HEK293 (cell line): ENCODE data around the gene TRAF2.

ENCODE experiments used
- GFI1B ChIP-seq: fragments of 450-650 bp; formaldehyde crosslinking; IDR thresholded peaks from 2 replicates; pipeline ENCODE4 v1.5.1; 2016; ENCODE audit warnings: missing biosample characterization, missing genetic modification characterization
- GLIS1 ChIP-seq: fragments of 450-650 bp; formaldehyde crosslinking; IDR thresholded peaks from 2 replicates; pipeline ENCODE4 v1.5.1; 2016; ENCODE audit warnings: missing biosample characterization, missing genetic modification characterization
- HOXD13 ChIP-seq: sonication (generic); formaldehyde crosslinking; IDR thresholded peaks from 2 replicates; pipeline ENCODE4 v1.8.0; 2022; ENCODE audit warnings: missing genetic modification reagents, borderline replicate concordance
- KLF10 ChIP-seq: fragments of 450-650 bp; IDR thresholded peaks from 2 replicates; pipeline ENCODE4 v1.5.1; 2018; ENCODE audit warnings: missing biosample characterization, mild to moderate bottlenecking, missing genetic modification characterization
- KLF7 ChIP-seq: fragments of 450-650 bp; formaldehyde crosslinking; IDR thresholded peaks from 2 replicates; pipeline ENCODE4 v1.5.1; 2016; ENCODE audit warnings: missing biosample characterization, missing genetic modification characterization, borderline replicate concordance
- MEIS1 ChIP-seq: sonication (generic); formaldehyde crosslinking; IDR thresholded peaks from 2 replicates; pipeline ENCODE4 v1.8.1; 2022; ENCODE audit warnings: missing genetic modification reagents, mild to moderate bottlenecking, borderline replicate concordance
- OSR2 ChIP-seq: fragments of 450-650 bp; formaldehyde crosslinking; IDR thresholded peaks from 2 replicates; pipeline ENCODE4 v1.5.1; 2016; ENCODE audit warnings: missing biosample characterization, missing genetic modification characterization
- TCF7L2 ChIP-seq: IDR thresholded peaks from 2 replicates; pipeline ENCODE4 v1.6.1; 2011; ENCODE audit warnings: low read depth, mild to moderate bottlenecking, inconsistent platforms, low read length, moderate library complexity, borderline replicate concordance
- ZBTB21 ChIP-seq: fragments of 450-650 bp; formaldehyde crosslinking; IDR thresholded peaks from 2 replicates; pipeline ENCODE4 v1.5.1; 2017; ENCODE audit warnings: missing biosample characterization, missing genetic modification characterization
- ZEB2 ChIP-seq: fragments of 450-650 bp; formaldehyde crosslinking; IDR thresholded peaks from 2 replicates; pipeline ENCODE4 v1.5.1; 2016; ENCODE audit warnings: missing biosample characterization, missing genetic modification characterization
- ZFHX2 ChIP-seq: fragments of 450-650 bp; formaldehyde crosslinking; conservative IDR thresholded peaks from 2 replicates; pipeline ENCODE4 v1.5.1; 2016; ENCODE audit warnings: missing biosample characterization, missing genetic modification characterization
- ZNF112 ChIP-seq: fragments of 450-650 bp; formaldehyde crosslinking; IDR thresholded peaks from 2 replicates; pipeline ENCODE4 v1.5.0; 2017; ENCODE audit warnings: missing biosample characterization, missing genetic modification characterization
- ZNF114 ChIP-seq: fragments of 450-650 bp; formaldehyde crosslinking; IDR thresholded peaks from 2 replicates; pipeline ENCODE4 v1.5.0; 2017; ENCODE audit warnings: missing biosample characterization, missing genetic modification characterization
- ZNF140 ChIP-seq: fragments of 450-650 bp; formaldehyde crosslinking; IDR thresholded peaks from 2 replicates; pipeline ENCODE4 v1.5.1; 2016; ENCODE audit warnings: missing biosample characterization, missing genetic modification characterization
- ZNF19 ChIP-seq: fragments of 450-650 bp; formaldehyde crosslinking; IDR thresholded peaks from 2 replicates; pipeline ENCODE4; 2016; ENCODE audit warnings: missing biosample characterization, missing genetic modification characterization, low read depth
- ZNF214 ChIP-seq: fragments of 450-650 bp; formaldehyde crosslinking; IDR thresholded peaks from 2 replicates; pipeline ENCODE4 v1.5.1; 2017; ENCODE audit warnings: missing biosample characterization, mild to moderate bottlenecking, missing genetic modification characterization, borderline replicate concordance
- ZNF350 ChIP-seq: fragments of 450-650 bp; formaldehyde crosslinking; IDR thresholded peaks from 2 replicates; pipeline ENCODE4 v1.5.0; 2017; ENCODE audit warnings: missing biosample characterization, mild to moderate bottlenecking, missing genetic modification characterization
- ZNF37A ChIP-seq: fragments of 450-650 bp; IDR thresholded peaks from 2 replicates; pipeline ENCODE4 v1.5.1; 2018; ENCODE audit warnings: missing biosample characterization, missing genetic modification characterization
- ZNF433 ChIP-seq: fragments of 450-650 bp; formaldehyde crosslinking; IDR thresholded peaks from 2 replicates; pipeline ENCODE4 v1.5.1; 2016; ENCODE audit warnings: missing biosample characterization, missing genetic modification characterization, low read depth
- ZNF48 ChIP-seq: fragments of 450-650 bp; formaldehyde crosslinking; IDR thresholded peaks from 2 replicates; pipeline ENCODE4 v1.5.1; 2016; ENCODE audit warnings: missing biosample characterization, missing genetic modification characterization
- ZNF510 ChIP-seq: fragments of 450-650 bp; formaldehyde crosslinking; IDR thresholded peaks from 2 replicates; pipeline ENCODE4 v1.5.1; 2018; ENCODE audit warnings: mild to moderate bottlenecking, missing genetic modification characterization, missing biosample characterization; ENCODE audit not compliant: insufficient replicate concordance
- ZNF560 ChIP-seq: fragments of 450-650 bp; formaldehyde crosslinking; IDR thresholded peaks from 2 replicates; pipeline ENCODE4 v1.5.1; 2017; ENCODE audit warnings: missing biosample characterization, missing genetic modification characterization, borderline replicate concordance
- ZNF585B ChIP-seq: fragments of 450-650 bp; formaldehyde crosslinking; IDR thresholded peaks from 2 replicates; pipeline ENCODE4 v1.5.1; 2016; ENCODE audit warnings: missing biosample characterization, missing genetic modification characterization
- ZNF596 ChIP-seq: fragments of 450-650 bp; IDR thresholded peaks from 2 replicates; pipeline ENCODE4 v1.5.0; 2018; ENCODE audit warnings: missing biosample characterization, mild to moderate bottlenecking, missing genetic modification characterization, moderate library complexity
- ZNF658 ChIP-seq: fragments of 450-650 bp; formaldehyde crosslinking; IDR thresholded peaks from 2 replicates; pipeline ENCODE4; 2016; ENCODE audit warnings: missing biosample characterization, missing genetic modification characterization
- ZNF747 ChIP-seq: fragments of 450-650 bp; formaldehyde crosslinking; IDR thresholded peaks from 2 replicates; pipeline ENCODE4 v1.5.1; 2016; ENCODE audit warnings: missing biosample characterization, missing genetic modification characterization
- ZNF768 ChIP-seq: fragments of 450-650 bp; formaldehyde crosslinking; IDR thresholded peaks from 2 replicates; pipeline ENCODE4 v1.5.1; 2018; ENCODE audit warnings: missing biosample characterization, mild to moderate bottlenecking, missing genetic modification characterization
- ZXDB ChIP-seq: fragments of 450-650 bp; formaldehyde crosslinking; IDR thresholded peaks from 2 replicates; pipeline ENCODE4 v1.5.1; 2016; ENCODE audit warnings: missing biosample characterization, missing genetic modification characterization
- TF ChIP-seq, protein P1 (sequence below): fragments of 450-650 bp; formaldehyde crosslinking; IDR thresholded peaks from 2 replicates; pipeline ENCODE4 v1.5.1; 2017; ENCODE audit warnings: missing biosample characterization, mild to moderate bottlenecking, missing genetic modification characterization, moderate library complexity
- TF ChIP-seq, protein P2 (sequence below): fragments of 450-650 bp; formaldehyde crosslinking; IDR thresholded peaks from 2 replicates; pipeline ENCODE4 v1.5.1; 2016; ENCODE audit warnings: missing biosample characterization, missing genetic modification characterization
- TF ChIP-seq, protein P3 (sequence below): fragments of 450-650 bp; formaldehyde crosslinking; IDR thresholded peaks from 2 replicates; pipeline ENCODE4 v1.5.1; 2016; ENCODE audit warnings: missing biosample characterization, missing genetic modification characterization
- TF ChIP-seq, protein P4 (sequence below): fragments of 450-650 bp; formaldehyde crosslinking; IDR thresholded peaks from 2 replicates; pipeline ENCODE4 v1.5.1; 2017; ENCODE audit warnings: missing biosample characterization, missing genetic modification characterization
- TF ChIP-seq, protein P5 (sequence below): fragments of 450-650 bp; formaldehyde crosslinking; IDR thresholded peaks from 2 replicates; pipeline ENCODE4 v1.5.1; 2016; ENCODE audit warnings: missing biosample characterization, missing genetic modification characterization

TRAF2 gene

DNA sequence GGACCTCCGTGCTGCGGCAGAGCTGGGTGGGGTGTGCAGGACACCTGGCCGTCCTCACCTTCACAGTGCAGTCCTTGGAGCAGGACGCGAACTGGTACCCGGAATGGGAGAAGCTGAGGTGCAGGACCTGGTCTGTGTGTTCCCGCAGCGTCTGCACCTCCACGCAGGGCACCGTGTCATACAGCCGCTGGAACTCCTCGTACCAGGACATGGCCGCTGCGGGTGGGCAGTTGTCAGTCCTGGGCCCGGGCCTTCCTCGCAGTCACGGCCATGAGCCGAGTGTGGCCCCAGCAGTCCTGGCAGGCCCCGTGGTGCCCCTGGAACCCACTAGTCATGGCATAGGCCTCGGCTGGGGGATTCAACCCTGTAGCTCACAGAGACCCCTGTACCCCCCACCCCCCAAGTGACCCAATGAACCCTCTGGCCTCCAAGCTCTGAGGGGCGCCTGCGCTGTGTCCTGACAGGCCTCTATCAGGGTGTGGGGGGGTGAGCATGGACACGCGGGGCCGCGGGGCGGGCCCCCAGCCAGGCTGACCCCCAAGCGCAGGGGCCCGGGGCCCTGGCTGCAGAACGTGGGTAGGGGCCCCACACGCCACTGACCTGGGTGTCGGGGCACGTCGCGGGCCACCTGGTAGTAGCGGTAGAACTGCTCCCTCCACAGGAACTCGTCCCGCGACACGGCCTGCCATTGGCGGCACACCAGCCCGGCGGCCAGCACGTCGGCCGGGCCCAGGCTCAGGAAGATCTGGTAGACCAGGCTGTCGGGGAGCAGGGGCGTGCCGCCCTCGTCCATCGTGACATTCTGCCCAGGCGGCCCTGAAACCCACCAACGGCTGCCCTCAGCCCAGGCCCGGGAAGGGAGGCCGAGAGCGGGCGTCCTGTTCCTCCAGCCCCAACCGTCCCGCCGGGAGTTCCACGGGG is 57.2 kb downstream of the TRAF2 start (continued):
- TF ChIP-seq ZNF585B (tag by site-specific recombination) (no peak), ZNF350 (tag by site-specific recombination) (no peak), GFI1B (tag by site-specific recombination) (no peak), ZEB2 (tag by site-specific recombination) (no peak), GLIS1 (tag by site-specific recombination) (peak; percentile 45; the same call in 1 of the 2 replicates), ZNF214 (tag by site-specific recombination) (no peak), ZNF510 (no peak), ZNF19 (tag by site-specific recombination) (no peak), OSR2 (tag by site-specific recombination) (no peak), ZXDB (tag by site-specific recombination) (peak; percentile 58), ZNF140 (no peak), ZNF37A (tag by site-specific recombination) (no peak), KLF10 (tag by site-specific recombination) (no peak), ZNF48 (tag by site-specific recombination) (no peak), HOXD13 (CRISPR knock-in tag) (no peak), ZNF560 (no peak), ZNF114 (tag by site-specific recombination) (no peak), ZNF112 (tag by site-specific recombination) (no peak), ZNF747 (tag by site-specific recombination) (no peak), ZFHX2 (tag by site-specific recombination) (no peak), ZNF768 (no peak), TCF7L2 (no peak), ZNF658 (tag by site-specific recombination) (no peak), MEIS1 (CRISPR knock-in tag) (no peak), ZNF433 (no peak), ZNF596 (tag by site-specific recombination) (no peak), KLF7 (0 out of 2 replicates have a peak, but pooled peaks have one; percentile 15), ZBTB21 (tag by site-specific recombination) (no peak)
- TF ChIP-seq, protein P1, sequence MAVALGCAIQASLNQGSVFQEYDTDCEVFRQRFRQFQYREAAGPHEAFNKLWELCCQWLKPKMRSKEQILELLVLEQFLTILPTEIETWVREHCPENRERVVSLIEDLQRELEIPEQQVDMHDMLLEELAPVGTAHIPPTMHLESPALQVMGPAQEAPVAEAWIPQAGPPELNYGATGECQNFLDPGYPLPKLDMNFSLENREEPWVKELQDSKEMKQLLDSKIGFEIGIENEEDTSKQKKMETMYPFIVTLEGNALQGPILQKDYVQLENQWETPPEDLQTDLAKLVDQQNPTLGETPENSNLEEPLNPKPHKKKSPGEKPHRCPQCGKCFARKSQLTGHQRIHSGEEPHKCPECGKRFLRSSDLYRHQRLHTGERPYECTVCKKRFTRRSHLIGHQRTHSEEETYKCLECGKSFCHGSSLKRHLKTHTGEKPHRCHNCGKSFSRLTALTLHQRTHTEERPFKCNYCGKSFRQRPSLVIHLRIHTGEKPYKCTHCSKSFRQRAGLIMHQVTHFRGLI (tag by site-specific recombination), result peak; percentile 92
- TF ChIP-seq, protein P2, sequence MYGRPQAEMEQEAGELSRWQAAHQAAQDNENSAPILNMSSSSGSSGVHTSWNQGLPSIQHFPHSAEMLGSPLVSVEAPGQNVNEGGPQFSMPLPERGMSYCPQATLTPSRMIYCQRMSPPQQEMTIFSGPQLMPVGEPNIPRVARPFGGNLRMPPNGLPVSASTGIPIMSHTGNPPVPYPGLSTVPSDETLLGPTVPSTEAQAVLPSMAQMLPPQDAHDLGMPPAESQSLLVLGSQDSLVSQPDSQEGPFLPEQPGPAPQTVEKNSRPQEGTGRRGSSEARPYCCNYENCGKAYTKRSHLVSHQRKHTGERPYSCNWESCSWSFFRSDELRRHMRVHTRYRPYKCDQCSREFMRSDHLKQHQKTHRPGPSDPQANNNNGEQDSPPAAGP (tag by site-specific recombination), result 0 out of 2 replicates have a peak, but pooled peaks have one; percentile 16
- TF ChIP-seq, protein P3, sequence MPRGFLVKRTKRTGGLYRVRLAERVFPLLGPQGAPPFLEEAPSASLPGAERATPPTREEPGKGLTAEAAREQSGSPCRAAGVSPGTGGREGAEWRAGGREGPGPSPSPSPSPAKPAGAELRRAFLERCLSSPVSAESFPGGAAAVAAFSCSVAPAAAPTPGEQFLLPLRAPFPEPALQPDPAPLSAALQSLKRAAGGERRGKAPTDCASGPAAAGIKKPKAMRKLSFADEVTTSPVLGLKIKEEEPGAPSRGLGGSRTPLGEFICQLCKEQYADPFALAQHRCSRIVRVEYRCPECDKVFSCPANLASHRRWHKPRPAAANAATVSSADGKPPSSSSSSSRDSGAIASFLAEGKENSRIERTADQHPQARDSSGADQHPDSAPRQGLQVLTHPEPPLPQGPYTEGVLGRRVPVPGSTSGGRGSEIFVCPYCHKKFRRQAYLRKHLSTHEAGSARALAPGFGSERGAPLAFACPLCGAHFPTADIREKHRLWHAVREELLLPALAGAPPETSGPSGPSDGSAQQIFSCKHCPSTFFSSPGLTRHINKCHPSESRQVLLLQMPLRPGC (tag by site-specific recombination), result no peak
- TF ChIP-seq, protein P4, sequence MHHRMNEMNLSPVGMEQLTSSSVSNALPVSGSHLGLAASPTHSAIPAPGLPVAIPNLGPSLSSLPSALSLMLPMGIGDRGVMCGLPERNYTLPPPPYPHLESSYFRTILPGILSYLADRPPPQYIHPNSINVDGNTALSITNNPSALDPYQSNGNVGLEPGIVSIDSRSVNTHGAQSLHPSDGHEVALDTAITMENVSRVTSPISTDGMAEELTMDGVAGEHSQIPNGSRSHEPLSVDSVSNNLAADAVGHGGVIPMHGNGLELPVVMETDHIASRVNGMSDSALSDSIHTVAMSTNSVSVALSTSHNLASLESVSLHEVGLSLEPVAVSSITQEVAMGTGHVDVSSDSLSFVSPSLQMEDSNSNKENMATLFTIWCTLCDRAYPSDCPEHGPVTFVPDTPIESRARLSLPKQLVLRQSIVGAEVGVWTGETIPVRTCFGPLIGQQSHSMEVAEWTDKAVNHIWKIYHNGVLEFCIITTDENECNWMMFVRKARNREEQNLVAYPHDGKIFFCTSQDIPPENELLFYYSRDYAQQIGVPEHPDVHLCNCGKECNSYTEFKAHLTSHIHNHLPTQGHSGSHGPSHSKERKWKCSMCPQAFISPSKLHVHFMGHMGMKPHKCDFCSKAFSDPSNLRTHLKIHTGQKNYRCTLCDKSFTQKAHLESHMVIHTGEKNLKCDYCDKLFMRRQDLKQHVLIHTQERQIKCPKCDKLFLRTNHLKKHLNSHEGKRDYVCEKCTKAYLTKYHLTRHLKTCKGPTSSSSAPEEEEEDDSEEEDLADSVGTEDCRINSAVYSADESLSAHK, result no peak
- TF ChIP-seq, protein P5, sequence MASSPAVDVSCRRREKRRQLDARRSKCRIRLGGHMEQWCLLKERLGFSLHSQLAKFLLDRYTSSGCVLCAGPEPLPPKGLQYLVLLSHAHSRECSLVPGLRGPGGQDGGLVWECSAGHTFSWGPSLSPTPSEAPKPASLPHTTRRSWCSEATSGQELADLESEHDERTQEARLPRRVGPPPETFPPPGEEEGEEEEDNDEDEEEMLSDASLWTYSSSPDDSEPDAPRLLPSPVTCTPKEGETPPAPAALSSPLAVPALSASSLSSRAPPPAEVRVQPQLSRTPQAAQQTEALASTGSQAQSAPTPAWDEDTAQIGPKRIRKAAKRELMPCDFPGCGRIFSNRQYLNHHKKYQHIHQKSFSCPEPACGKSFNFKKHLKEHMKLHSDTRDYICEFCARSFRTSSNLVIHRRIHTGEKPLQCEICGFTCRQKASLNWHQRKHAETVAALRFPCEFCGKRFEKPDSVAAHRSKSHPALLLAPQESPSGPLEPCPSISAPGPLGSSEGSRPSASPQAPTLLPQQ (tag by site-specific recombination), result 0 out of 2 replicates have a peak, but pooled peaks have one; percentile 20
